HCT116 (cell line): ENCODE results near the gene ARRDC2. TPM values are rescaled to one million over a fixed set of nuclear protein-coding genes. Genes with fewer than 3 reads are reported as not detected.

Source experiments
- ATAC-seq: fragments of 200-7000 bp; cut with Tn5 transposase; 2 replicates; pipeline ENCODE4 v1.9.1; 2020; ENCODE audit warnings: mild to moderate bottlenecking, moderate library complexity
- BruUV-seq: library from RNA; stranded (reverse); fragments of 400-500 nt; replicated peaks from 2 replicates; lab custom pipeline; 2021; lab: Mats Ljungman, UMichigan
- CTCF ChIA-PET: fragments of 300-600 bp; sonication (Branson Sonifier 250); formaldehyde crosslinking; loops from one replicate; lab custom pipeline; 2021; ENCODE audit warnings: antibody characterized with exemption; lab: Charles Lee
- POLR2A ChIA-PET: fragments of 300-600, 350-600 bp; sonication (Branson Sonifier 250); formaldehyde crosslinking; loops from one replicate; lab custom pipeline; 2021; ENCODE audit warnings: antibody characterized with exemption; lab: Charles Lee
- RAD21 ChIA-PET, 2 experiments: fragments of 300-600 bp; sonication (Branson Sonifier 250); formaldehyde crosslinking; loops; one replicate each; lab custom pipeline; 2023; ENCODE audit warnings: low total read pairs in 2 of 2; ENCODE audit not compliant: uncharacterized antibody in 2 of 2, unreplicated experiment in 2 of 2, low non-redundant PET in 1 of 2; lab: Charles Lee
- DNase-seq: peaks from one replicate; pipeline ENCODE4 v3.0.0-alpha.2; 2010; ENCODE audit warnings: low read depth, low spot score
- H2AFZ ChIP-seq: fragments of 200-600 bp; shearing (Covaris generic), sonication (generic); 2 replicates; pipeline ENCODE4 v1.6.1; 2017; ENCODE audit warnings: low read depth, mixed run types, mixed read lengths, antibody characterized with exemption, low read length; ENCODE audit not compliant: poor library complexity, severe bottlenecking
- H3K27ac ChIP-seq: 2 replicates; pipeline ENCODE4 v1.5.1; 2012; ENCODE audit warnings: low read depth, low read length
- H3K27me3 ChIP-seq: fragments of 200-600 bp; sonication (generic); 2 replicates; pipeline ENCODE4 v1.6.1; 2016; ENCODE audit warnings: mixed run types, low read length, mixed read lengths; ENCODE audit not compliant: insufficient read depth
- H3K36me3 ChIP-seq, 2 experiments: fragments of 200-500 bp in 1 of 2; fragments of 200-600 bp in 1 of 2; sonication (Bioruptor generic) in 1 of 2; sonication (generic) in 1 of 2; 2 replicates each; pipeline versions ENCODE4 v1.5.1 to v1.6.1; 2014 to 2016; ENCODE audit warnings: low read length in 2 of 2, inconsistent platforms in 1 of 2, mixed read lengths in 1 of 2, mixed run types in 1 of 2; ENCODE audit not compliant: insufficient read depth in 2 of 2, control insufficient read depth in 1 of 2
- H3K4me1 ChIP-seq, 2 experiments: fragments of 200-600 bp in 1 of 2; sonication (generic) in 1 of 2; 2 replicates each; pipeline versions ENCODE4 v1.5.1 to v1.6.1; 2012 to 2017; ENCODE audit warnings: low read length in 2 of 2, inconsistent platforms in 1 of 2, mild to moderate bottlenecking in 1 of 2, mixed read lengths in 1 of 2, mixed run types in 1 of 2, moderate library complexity in 1 of 2; ENCODE audit not compliant: insufficient read depth in 2 of 2, control insufficient read depth in 1 of 2
- H3K4me2 ChIP-seq: fragments of 200-600 bp; sonication (generic); 2 replicates; pipeline ENCODE4 v1.6.1; 2017; ENCODE audit warnings: mixed run types, low read length, mixed read lengths
- H3K4me3 ChIP-seq, 2 experiments: fragments of 200-600 bp in 1 of 2; sonication (generic) in 1 of 2; replicated peaks in 1 of 2; 2 replicates each; pipeline ENCODE4 v1.5.1; 2011 to 2016; ENCODE audit warnings: low read length in 2 of 2, control low read depth in 1 of 2, low read depth in 1 of 2, mild to moderate bottlenecking in 1 of 2, mixed read lengths in 1 of 2, mixed run types in 1 of 2
- H3K79me2 ChIP-seq: fragments of 200-600 bp; sonication (generic); 2 replicates; pipeline ENCODE4 v1.6.1; 2017; ENCODE audit warnings: mild to moderate bottlenecking, mixed run types, low read length, moderate library complexity, mixed read lengths; ENCODE audit not compliant: insufficient read depth
- H3K9ac ChIP-seq: fragments of 200-600 bp; sonication (generic); 2 replicates; pipeline ENCODE4 v1.6.1; 2016; ENCODE audit warnings: low read length, mixed read lengths
- H3K9me2 ChIP-seq: fragments of 200-600 bp; sonication (generic), shearing (Covaris generic); 2 replicates; pipeline ENCODE4 v1.6.1; 2017; ENCODE audit warnings: mixed run types, mild to moderate bottlenecking, moderate library complexity; ENCODE audit not compliant: insufficient read depth
- H3K9me3 ChIP-seq, 2 experiments: fragments of 200-500 bp in 1 of 2; fragments of 200-600 bp in 1 of 2; sonication (Bioruptor generic) in 1 of 2; sonication (generic) in 1 of 2; 2 replicates each; pipeline ENCODE4 v1.6.1; 2014 to 2017; ENCODE audit warnings: low read length in 2 of 2, mixed read lengths in 2 of 2, inconsistent platforms in 1 of 2, low read depth in 1 of 2, mild to moderate bottlenecking in 1 of 2, mixed run types in 1 of 2, moderate library complexity in 1 of 2; ENCODE audit not compliant: control insufficient read depth in 1 of 2, insufficient read depth in 1 of 2
- H4K20me1 ChIP-seq: fragments of 200-600 bp; sonication (generic), shearing (Covaris generic); 2 replicates; pipeline ENCODE4 v1.6.1; 2017; ENCODE audit warnings: mixed run types, mild to moderate bottlenecking, moderate library complexity; ENCODE audit not compliant: insufficient read depth
- ATF3 ChIP-seq: IDR thresholded peaks from 2 replicates; pipeline ENCODE4 v1.6.1; 2012
- CBX3 ChIP-seq: IDR thresholded peaks from 2 replicates; pipeline ENCODE4 v1.6.1; 2012; ENCODE audit warnings: low read depth
- CEBPB ChIP-seq: IDR thresholded peaks from 2 replicates; pipeline ENCODE4 v1.6.1; 2012; ENCODE audit warnings: low read depth
- CTCF ChIP-seq, 3 experiments: fragments of 200-600 bp in 1 of 3; sonication (generic) in 1 of 3; IDR thresholded peaks in 2 of 3; conservative IDR thresholded peaks in 1 of 3; 2 replicates each; pipeline ENCODE4 v1.5.1; 2012 to 2017; ENCODE audit warnings: low read depth in 2 of 3, low read length in 2 of 3, antibody characterized with exemption in 1 of 3, borderline replicate concordance in 1 of 3, control low read depth in 1 of 3, mild to moderate bottlenecking in 1 of 3, mixed read lengths in 1 of 3, mixed run types in 1 of 3, moderate library complexity in 1 of 3; ENCODE audit not compliant: insufficient read depth in 1 of 3
- EGR1 ChIP-seq: IDR thresholded peaks from 2 replicates; pipeline ENCODE4 v1.6.1; 2012; ENCODE audit warnings: low read depth
- EZH2phosphoT487 ChIP-seq: fragments of 200-600 bp; IDR thresholded peaks from 2 replicates; pipeline ENCODE4 v1.6.1; 2018; ENCODE audit warnings: antibody characterized with exemption, borderline replicate concordance
- FOSL1 ChIP-seq: IDR thresholded peaks from 2 replicates; pipeline ENCODE4 v1.6.1; 2012; ENCODE audit warnings: low read depth
- JUND ChIP-seq: IDR thresholded peaks from 2 replicates; pipeline ENCODE4 v1.6.1; 2012
- POLR2A ChIP-seq: IDR thresholded peaks from 2 replicates; pipeline ENCODE4 v1.7.0; 2011; ENCODE audit warnings: borderline replicate concordance; ENCODE audit not compliant: insufficient read depth, insufficient read length; ENCODE audit errors: extremely low read depth
- POLR2AphosphoS5 ChIP-seq: IDR thresholded peaks from 2 replicates; pipeline ENCODE4 v1.6.1; 2011; ENCODE audit warnings: mild to moderate bottlenecking, low read depth, low read length, moderate library complexity
- RAD21 ChIP-seq: IDR thresholded peaks from 2 replicates; pipeline ENCODE4 v1.6.1; 2012; ENCODE audit warnings: low read depth, mild to moderate bottlenecking
- SIN3A ChIP-seq: IDR thresholded peaks from 2 replicates; pipeline ENCODE4 v1.6.1; 2012; ENCODE audit warnings: low read depth
- SRF ChIP-seq: IDR thresholded peaks from 2 replicates; pipeline ENCODE4 v1.6.1; 2012; ENCODE audit warnings: low read depth
- TCF7L2 ChIP-seq: IDR thresholded peaks from 2 replicates; pipeline ENCODE4 v1.7.0; 2011; ENCODE audit warnings: borderline replicate concordance, inconsistent platforms; ENCODE audit not compliant: insufficient read depth, insufficient read length; ENCODE audit errors: extremely low read depth
- ZBTB33 ChIP-seq: IDR thresholded peaks from 2 replicates; pipeline ENCODE4 v1.6.1; 2011; ENCODE audit warnings: mild to moderate bottlenecking, low read length, moderate library complexity; ENCODE audit not compliant: insufficient replicate concordance; ENCODE audit errors: extremely low read depth
- ZNF274 ChIP-seq: fragments of 200-500 bp; sonication (Bioruptor generic); IDR thresholded peaks from 2 replicates; pipeline ENCODE4 v1.6.1; 2014; ENCODE audit warnings: mild to moderate bottlenecking, low read depth, low read length, inconsistent platforms
- intact Hi-C: fragments of 100-400 bp; cut with micrococcal nuclease; formaldehyde crosslinking; loops from 2 replicates; pipeline ENCODE4 v1.10.0; 2022
- total RNA-seq: library from RNA; stranded (reverse); gene quantifications from one replicate; pipeline ENCODE4 v1.2.1, GENCODE V29; 2021; ENCODE audit not compliant: unreplicated experiment

The ARRDC2 gene
- total RNA-seq, 1 experiment from 2014 or later, result 36.5 TPM

GRCh38 chr19:18059297-18059696 is 51.3 kb downstream of the ARRDC2 start:
- BruUV-seq, result no TSS peak
- ATAC-seq, result no peak
- ChIA-PET POLR2A (interaction anchor here (1.0 kb wide), 1 partner anchor 37 kb away, joined by 3 read pairs; no protein-coding TSS in a partner anchor), RAD21 (interaction anchor here in 1 of 2 experiments (0.6 kb wide), 1 partner anchor 149 kb away, joined by 3 read pairs; no protein-coding TSS in a partner anchor), CTCF (interaction anchor here (0.6 to 1.6 kb wide), 3 partner anchors 47 to 121 kb away, joined by 3 to 5 read pairs (median 5); no protein-coding TSS in a partner anchor)
- no peaks in the 10 kb centered on the region for H3K9me3 ChIP-seq
- H3K79me2 ChIP-seq, result no peaks in the 10 kb centered on the region
- no peaks in the 10 kb centered on the region for H4K20me1 ChIP-seq
- H3K9ac ChIP-seq, result no peak overlapping the region
- no peaks in the 10 kb centered on the region for H3K27me3 ChIP-seq
- no peak overlapping the region for H2AFZ ChIP-seq
- no peaks in the 10 kb centered on the region for H3K36me3 ChIP-seq
- H3K27ac ChIP-seq, result no peak overlapping the region
- peaks cover 6 to 23% of the 10 kb centered on the region in 2 experiments; a peak in 3 of 4 replicates for H3K4me1 ChIP-seq
- H3K9me2 ChIP-seq, result no peaks in the 10 kb centered on the region
- no peak overlapping the region for H3K4me2 ChIP-seq
- TF ChIP-seq POLR2A, result no peak
- TF ChIP-seq FOSL1, result no peak
- TF ChIP-seq ATF3, result no peak
- intact Hi-C loops, result loop anchor here (5.0 kb wide), 1 partner anchor 112 kb away; no protein-coding TSS in a partner anchor
- no peak for DNase-seq
- no peak overlapping the region for H3K4me3 ChIP-seq

GRCh38 chr19:18059902-18060301 is 51.9 kb downstream of the ARRDC2 start:
- Histone ChIP-seq H4K20me1 (no peaks in the 10 kb centered on the region), H3K4me3 (no peak overlapping the region), H3K9ac (no peak overlapping the region), H2AFZ (no peak overlapping the region), H3K9me2 (no peaks in the 10 kb centered on the region), H3K36me3 (no peaks in the 10 kb centered on the region), H3K27me3 (no peaks in the 10 kb centered on the region), H3K79me2 (no peaks in the 10 kb centered on the region), H3K4me1 (peaks cover 9 to 28% of the 10 kb centered on the region in 2 experiments; a peak in 3 of 4 replicates), H3K4me2 (no peak overlapping the region), H3K27ac (no peak overlapping the region), H3K9me3 (no peaks in the 10 kb centered on the region)
- no peak for DNase-seq
- intact Hi-C loops, result loop anchor here (5.0 kb wide), 1 partner anchor 113 kb away; no protein-coding TSS in a partner anchor
- ChIA-PET POLR2A (interaction anchor here (1.0 kb wide), 1 partner anchor 38 kb away, joined by 3 read pairs; no protein-coding TSS in a partner anchor), CTCF (interaction anchor here (1.6 kb wide), 1 partner anchor 122 kb away, joined by 5 read pairs; no protein-coding TSS in a partner anchor), RAD21 (no interaction called here)
- no peak for ATAC-seq
- no TSS peak for BruUV-seq
- TF ChIP-seq CTCF (IDR thresholded peaks at IDR 0.05 in 2 of 3, conservative IDR thresholded peaks at IDR 0.05 in 1 of 3; ENCODE audit: borderline replicate concordance in 1 of 3, insufficient read depth in 1 of 3, low read depth in 2 of 3, low read length in 2 of 3) (no peak), RAD21 (no peak), SIN3A (no peak), ZBTB33 (no peak), SRF (no peak), ATF3 (no peak), FOSL1 (no peak), TCF7L2 (no peak), JUND (no peak), EGR1 (no peak), POLR2AphosphoS5 (no peak), CBX3 (no peak), CEBPB (no peak), ZNF274 (no peak), EZH2phosphoT487 (no peak), POLR2A (no peak)
